ENCODE results near the gene COX7A1.

Gene COX7A1

DNA sequence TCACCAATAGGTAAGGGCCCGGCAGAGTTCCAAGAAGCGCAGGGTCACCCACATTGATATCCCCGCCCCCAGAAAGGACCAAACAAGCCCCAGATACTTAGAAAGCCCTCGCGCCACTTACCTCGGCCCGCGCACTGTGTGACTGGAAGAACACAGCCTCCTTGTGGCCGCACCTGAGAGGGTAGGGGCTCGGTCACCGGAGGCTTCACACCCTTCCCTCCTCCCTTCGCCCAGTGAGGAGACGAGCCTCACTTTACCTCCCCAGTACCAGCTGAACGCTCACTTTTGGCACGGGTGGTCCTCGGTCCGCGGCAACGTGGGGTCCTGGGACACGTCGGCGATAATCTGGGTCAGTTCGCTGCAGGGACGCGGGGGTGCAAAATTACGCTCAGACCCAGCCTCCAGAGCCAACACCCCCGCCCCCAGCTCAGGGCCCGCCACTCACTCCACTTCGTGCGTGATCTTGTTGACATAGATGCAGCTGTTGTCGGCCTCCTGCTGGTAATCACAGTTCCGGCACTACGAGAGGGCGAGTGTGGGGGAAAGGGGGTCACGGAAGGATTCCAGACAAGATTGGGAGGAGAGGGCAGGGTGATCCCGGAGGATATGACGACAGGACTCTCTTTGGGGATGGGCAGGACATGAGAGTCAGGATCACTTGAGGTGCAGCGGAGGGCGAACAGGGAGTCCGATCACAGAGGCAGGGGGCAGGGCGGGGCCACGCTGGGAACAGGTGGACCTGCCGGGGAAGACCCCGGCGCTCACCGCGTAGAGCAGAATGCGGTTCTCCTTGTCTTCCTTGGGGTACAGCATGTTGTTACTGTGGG is 38.1 kb downstream of the COX7A1 start:
- peak in 20 of 58 donors; percentile 32 to 67 (median 56) for DNase-seq

DNA sequence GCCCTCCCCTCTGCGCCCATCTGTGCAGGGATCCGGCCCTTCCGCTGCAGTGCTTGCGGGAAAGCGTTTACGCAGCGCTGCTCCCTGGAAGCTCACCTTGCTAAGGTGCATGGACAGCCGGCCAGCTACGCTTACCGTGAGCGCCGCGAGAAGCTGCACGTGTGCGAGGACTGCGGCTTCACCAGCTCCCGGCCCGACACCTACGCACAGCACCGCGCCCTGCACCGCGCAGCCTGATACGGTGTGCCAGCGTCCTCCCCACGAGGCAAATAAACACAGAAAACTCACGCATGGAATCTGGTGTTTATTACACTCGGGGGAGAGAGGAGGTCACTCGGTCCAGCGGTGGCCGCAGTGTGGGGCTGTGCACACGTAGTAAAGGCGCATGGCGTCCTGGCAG is 38.8 kb downstream of the COX7A1 start:
- DNase-seq = no peak

DNA sequence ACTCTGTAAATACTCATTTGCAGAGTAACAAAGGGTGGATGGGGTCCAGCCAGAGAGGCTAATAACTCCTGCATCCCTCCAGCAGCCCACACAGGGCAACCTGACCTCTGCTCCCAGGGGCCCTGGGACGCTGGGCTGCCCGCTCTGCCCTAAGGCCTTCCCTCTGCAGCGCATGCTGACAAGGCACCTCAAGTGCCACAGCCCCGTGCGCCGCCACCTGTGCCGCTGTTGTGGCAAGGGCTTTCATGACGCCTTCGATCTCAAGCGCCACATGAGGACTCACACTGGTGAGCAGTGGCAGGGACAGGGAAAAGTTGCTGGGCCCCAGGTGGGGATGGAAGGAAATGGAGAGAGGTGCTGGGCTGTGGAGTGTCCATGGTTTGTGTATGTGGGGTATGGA is 39.6 kb downstream of the COX7A1 start:
- no peak for DNase-seq

DNA sequence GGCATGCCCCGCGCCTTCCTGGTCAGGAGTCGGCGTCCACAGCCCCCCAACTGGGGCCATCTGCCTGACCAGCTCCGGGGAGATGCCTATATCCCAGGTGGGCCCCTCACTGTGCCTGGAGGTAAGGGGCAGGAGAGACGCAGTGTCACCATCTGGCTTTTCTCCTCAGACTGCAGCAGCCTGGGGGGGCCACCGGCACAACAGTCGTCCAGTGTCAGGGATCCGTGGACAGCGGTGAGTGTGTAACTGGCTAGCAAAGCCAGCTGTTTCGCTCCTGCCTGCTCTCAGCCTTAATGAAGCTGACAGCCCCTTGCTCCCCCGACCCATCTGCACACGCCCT is 41.1 kb downstream of the COX7A1 start:
- DNase-seq = peak in 1 of 58 donors; percentile 23

DNA sequence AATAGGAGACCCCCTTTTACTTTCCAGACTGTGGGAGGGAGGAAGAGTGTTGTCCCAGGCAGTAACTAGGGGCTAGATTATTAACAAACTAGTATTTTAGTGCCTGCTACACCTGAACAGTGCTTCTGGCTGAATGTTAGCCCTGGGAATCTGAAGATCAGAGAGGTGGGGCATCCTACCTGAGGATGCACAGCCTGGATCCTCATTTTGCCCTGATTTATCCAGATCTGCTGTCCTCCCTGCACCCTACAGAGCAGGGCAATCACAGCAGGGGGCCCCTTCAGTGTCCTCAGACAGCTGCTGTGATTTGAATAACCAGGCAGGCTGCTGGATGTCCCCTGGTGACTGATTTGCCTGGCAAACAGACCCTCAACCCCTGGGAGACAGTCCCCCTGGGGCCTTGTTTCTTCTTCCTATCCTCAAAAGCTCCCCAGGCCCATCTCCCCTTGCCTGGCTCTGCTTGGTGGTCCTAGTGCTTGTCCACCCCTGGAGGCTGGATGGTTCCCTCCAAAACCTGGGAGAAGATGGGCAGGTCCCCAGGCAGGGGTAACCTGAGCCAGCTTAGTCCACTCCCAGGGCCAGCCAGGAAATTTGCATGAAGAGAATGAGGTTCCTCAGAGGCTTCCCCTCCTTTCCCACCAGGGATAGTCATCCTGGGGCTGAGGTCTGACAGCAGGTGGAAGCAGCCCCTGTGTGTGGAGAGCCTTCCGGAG is 41.6 kb downstream of the COX7A1 start, which contains the start of gene OVOL3:
Gene OVOL3 (plus strand): TSS at position 657 of the 713 bp plus-strand sequence. CDS start 60 bp downstream, outside the sequence.
- no peak for DNase-seq

DNA sequence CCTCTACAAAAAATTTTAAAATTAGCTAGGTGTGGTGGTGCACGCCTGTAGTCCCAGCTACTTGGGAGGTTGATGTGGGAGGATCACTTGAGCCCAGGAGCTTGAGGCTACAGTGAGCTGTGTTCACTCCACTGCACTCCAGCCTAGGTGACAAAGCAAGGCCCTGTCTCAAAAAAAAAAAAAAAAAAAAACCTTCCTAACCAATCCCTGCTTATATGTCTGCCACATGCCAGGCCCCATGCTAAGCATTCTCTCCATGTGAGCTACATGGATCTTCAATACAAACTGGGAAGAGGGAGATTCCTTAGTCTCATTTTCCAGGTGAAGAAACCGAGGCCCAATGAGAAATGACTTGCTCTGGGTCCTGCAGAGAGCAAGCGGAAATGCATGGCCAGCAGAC is 43.6 kb downstream of the COX7A1 start:
- no peak for DNase-seq

DNA sequence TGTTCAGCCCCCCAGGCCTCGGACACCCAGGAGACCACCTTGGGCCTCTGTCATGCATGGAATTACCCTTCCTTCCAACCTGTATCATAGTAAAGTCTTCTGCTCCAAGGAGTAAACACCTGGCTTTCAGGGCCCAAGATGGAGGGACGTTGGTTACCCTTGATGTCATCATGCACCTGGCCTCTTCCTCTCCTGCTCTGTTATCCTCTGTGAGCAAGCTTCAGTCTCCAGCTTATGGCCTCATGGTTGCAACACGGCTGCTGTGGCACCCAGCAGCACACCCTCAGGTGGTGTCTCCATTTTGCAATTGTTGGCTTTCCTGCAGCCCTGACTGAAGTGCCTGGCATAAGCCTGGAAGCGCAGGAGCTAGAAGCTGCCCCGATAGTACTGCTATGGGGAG is 45.3 kb downstream of the COX7A1 start:
- DNase-seq = no peak

DNA sequence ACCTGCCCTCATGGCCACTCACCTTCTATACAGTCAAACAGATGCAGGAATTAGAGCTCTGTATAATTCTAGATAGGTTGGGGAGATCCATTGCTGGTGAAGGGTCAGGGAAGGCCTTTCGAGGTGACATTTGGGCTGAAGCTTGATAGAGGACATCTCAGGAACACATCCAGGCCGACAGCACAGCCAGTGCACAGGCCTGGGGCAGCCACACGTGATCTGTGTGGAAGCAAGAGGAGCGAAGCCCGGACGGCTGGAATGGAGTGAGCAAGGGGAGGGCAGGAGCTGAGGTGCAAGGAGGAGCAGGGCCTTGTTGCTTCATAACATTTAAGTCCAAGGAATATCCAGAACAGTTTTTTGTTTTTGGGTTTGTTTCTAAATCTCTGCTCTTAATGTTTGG is 45.8 kb downstream of the COX7A1 start:
- DNase-seq = no peak

DNA sequence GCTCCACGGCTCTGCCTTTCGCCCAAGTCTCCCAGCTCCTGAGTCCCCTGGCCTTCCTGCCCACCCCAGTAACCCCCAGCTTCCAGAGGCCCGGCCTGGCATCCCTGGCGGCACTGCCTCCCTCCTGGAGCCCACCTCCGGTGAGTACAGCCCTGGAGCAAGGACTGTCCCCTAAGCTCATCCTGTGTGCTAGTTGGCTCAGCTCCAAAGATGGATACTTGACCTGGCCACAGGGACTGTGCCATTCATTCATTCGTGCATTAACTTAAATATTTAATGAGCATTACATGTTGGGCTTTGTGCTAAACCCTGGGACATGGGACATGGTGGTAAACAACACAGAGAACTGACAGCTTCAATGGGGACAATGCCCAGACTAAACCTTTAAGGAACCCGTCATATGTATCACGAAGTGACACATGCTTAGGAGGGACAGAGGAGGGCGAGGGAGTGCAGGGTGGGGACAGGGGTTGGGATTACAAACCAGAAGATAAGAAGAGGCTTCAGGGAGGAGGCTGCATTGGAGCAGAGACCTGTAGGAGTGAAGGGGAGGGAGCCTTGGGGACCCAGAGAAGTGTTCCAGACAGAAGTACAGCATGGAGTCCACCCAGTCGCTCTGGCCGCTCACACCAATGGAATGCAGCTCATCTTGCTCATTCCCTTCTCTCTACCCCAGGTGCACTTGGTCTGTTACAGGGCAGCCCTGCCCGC is 48.2 kb downstream of the COX7A1 start:
- no peak for DNase-seq

DNA sequence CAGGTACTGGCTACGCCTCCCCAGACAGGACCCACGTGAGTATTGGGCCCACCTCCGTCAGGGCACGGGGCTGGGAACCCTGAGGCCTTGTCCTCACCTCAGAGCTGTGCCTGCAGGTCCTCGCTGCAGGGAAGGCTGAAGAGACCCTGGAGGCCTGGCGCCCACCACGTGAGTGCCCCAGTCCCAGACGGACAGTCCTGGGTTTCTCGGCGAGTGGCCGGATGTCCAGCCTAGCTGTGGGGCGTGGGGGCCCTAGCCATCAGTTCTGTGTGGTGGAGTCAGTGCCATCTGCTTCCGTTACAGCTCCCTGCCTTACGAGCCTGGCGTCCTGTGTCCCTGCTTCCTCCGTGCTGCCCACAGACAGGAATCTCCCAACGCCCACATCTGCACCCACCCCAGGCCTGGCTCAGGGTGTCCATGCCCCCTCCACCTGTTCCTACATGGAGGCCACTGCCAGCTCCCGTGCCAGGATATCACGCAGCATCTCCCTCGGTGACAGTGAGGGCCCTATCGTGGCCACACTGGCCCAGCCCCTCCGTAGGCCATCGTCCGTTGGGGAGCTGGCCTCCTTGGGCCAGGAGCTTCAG is 49.1 kb downstream of the COX7A1 start:
- DNase-seq = no peak

DNA sequence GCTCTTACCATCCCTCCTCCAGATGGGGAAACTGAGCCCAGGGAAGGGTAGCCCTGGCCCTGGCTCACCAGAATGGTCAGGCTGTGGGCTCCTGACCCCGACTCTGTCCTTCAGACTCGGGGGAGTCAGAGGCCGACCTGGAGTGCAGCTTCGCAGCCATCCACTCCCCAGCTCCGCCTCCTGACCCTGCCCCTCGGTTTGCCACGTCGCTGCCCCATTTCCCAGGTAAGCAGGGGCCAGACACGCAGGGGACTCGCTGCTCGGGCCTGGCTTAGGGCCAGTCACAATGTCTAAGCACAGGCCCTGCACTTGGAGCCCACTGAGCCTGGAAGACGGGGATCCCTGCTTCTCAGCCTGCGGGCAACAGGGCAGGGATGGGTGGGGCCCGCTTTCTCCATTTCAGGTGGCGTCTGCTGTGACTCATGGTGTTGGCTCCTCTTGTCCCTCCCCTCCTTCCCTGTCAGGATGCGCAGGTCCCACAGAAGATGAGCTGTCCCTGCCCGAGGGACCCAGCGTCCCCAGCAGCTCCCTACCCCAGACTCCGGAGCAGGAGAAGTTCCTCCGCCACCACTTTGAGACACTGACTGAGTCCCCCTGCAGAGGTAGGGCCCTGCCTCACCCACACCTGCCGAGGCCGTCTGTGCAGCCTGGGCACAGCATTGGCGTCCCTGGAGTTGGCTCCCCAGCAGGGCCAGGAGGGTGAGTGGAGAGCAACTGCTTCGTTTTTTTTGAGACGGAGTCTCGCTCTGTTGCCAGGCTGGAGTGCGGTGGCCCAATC is 50.5 kb downstream of the COX7A1 start:
- DNase-seq = no peak
